Measurements from ENCODE around the gene ZNF222. TPM values are rescaled to one million over a fixed set of nuclear protein-coding genes. Genes with fewer than 3 reads are reported as not detected.

ZNF222 gene
- 1.3 and 4.5 TPM in 2 replicates for total RNA-seq

GRCh38 chr19:44025217-44025936 lies at the start of gene ZNF222:
ZNF222 (plus strand) TSS chr19:44025379; CDS start chr19:44025437, 58 bp downstream.

GRCh38 chr19:43983912-43984686 lies 41.1 kb upstream of the ZNF222 start, which contains the start of gene ZNF155:
ZNF155 (plus strand) TSS chr19:43984188; CDS start chr19:43988544, 4,356 bp downstream.

GRCh38 chr19:44002566-44003460 lies 22.4 kb upstream of the ZNF222 start, which contains the start of gene ZNF230:
ZNF230 (plus strand) TSS chr19:44002957; CDS start chr19:44007079, 4,122 bp downstream.

GRCh38 chr19:44051650-44052402 lies 26.6 kb downstream of the ZNF222 start, which contains the start of gene ZNF223:
ZNF223 (plus strand) TSS chr19:44052036; CDS start chr19:44055177, 3,141 bp downstream.

GRCh38 chr19:44071824-44072542 lies 46.8 kb downstream of the ZNF222 start, which contains the start of gene ZNF284:
ZNF284 (plus strand) TSS chr19:44072159; CDS start chr19:44076390, 4,231 bp downstream.

Other genes with a start within 250 kb of the ZNF222 start
- 11.5 and 12.9 TPM in 2 replicates for gene KCNN4, start 244.4 kb upstream of the ZNF222 start, total RNA-seq
- gene LYPD5, start 222.9 kb upstream of the ZNF222 start, total RNA-seq = 3.1 and 6.5 TPM in 2 replicates
- gene ZNF283, start 198.1 kb upstream of the ZNF222 start, total RNA-seq = 2.0 and 4.7 TPM in 2 replicates
- gene ZNF404, start 141.4 kb upstream of the ZNF222 start, total RNA-seq = 0.92 and 0.93 TPM in 2 replicates
- 2.7 and 5.4 TPM in 2 replicates for gene ZNF45, start 90.1 kb upstream of the ZNF222 start, total RNA-seq
- gene ZNF221, start 74.2 kb upstream of the ZNF222 start, total RNA-seq = 0.79 and 1.8 TPM in 2 replicates
- 2.8 and 4.7 TPM in 2 replicates for gene ZNF155, start 41.2 kb upstream of the ZNF222 start, total RNA-seq
- gene ZNF230, start 22.4 kb upstream of the ZNF222 start, total RNA-seq = 1.3 and 1.4 TPM in 2 replicates
- 1.9 and 2.9 TPM in 2 replicates for gene ZNF223, start 26.7 kb downstream of the ZNF222 start, total RNA-seq
- 1.6 and 1.7 TPM in 2 replicates for gene ZNF284, start 46.8 kb downstream of the ZNF222 start, total RNA-seq
- gene ZNF224, start 69.0 kb downstream of the ZNF222 start, total RNA-seq = 6.1 and 11.7 TPM in 2 replicates
- gene ZNF225, start 88.0 kb downstream of the ZNF222 start, total RNA-seq = 1.1 and 1.7 TPM in 2 replicates
- gene ZNF234, start 116.2 kb downstream of the ZNF222 start, total RNA-seq = 3.3 and 3.6 TPM in 2 replicates
- gene ZNF226, start 139.7 kb downstream of the ZNF222 start, total RNA-seq = 4.9 and 9.3 TPM in 2 replicates
- 3.1 and 4.9 TPM in 2 replicates for gene ZNF227, start 187.2 kb downstream of the ZNF222 start, total RNA-seq
- 0.07 TPM in 1 of 2 replicates, not detected in the other for gene ZNF233, start 234.5 kb downstream of the ZNF222 start, total RNA-seq